HepG2 (cell line): ENCODE data around the gene C1QTNF12. TPM values are rescaled to one million over a fixed set of nuclear protein-coding genes. Genes with fewer than 3 reads are reported as not detected.

ENCODE experiments used
- ESRRA ChIP-seq: sonication (generic); formaldehyde crosslinking; IDR thresholded peaks from 2 replicates; pipeline ENCODE4 v1.5.1; 2020; ENCODE audit warnings: mild to moderate bottlenecking, low read depth, missing genetic modification reagents
- JUNB ChIP-seq: sonication (generic); formaldehyde crosslinking; IDR thresholded peaks from 2 replicates; pipeline ENCODE4 v1.8.0; 2022; ENCODE audit warnings: missing genetic modification reagents, mild to moderate bottlenecking, borderline replicate concordance
- JUND ChIP-seq: sonication (generic); formaldehyde crosslinking; IDR thresholded peaks from 2 replicates; pipeline ENCODE4 v1.8.0; 2022; ENCODE audit warnings: mild to moderate bottlenecking, missing genetic modification reagents
- NR2F1 ChIP-seq, 2 experiments: fragments of 450-650 bp in 1 of 2; formaldehyde crosslinking in 1 of 2; IDR thresholded peaks; 2 replicates each; pipeline versions ENCODE4 v1.5.0 to v1.6.1; 2016 to 2020; ENCODE audit warnings: mild to moderate bottlenecking in 1 of 2, missing compliant biosample characterization in 1 of 2, missing genetic modification reagents in 1 of 2, moderate library complexity in 1 of 2
- PAX8 ChIP-seq: sonication (generic); formaldehyde crosslinking; IDR thresholded peaks from 2 replicates; pipeline ENCODE4 v1.8.0; 2022; ENCODE audit warnings: mild to moderate bottlenecking, missing genetic modification reagents, borderline replicate concordance
- RXRB ChIP-seq: IDR thresholded peaks from 2 replicates; pipeline ENCODE4 v1.6.1; 2016; ENCODE audit warnings: borderline replicate concordance, missing genetic modification reagents, missing compliant biosample characterization
- XRCC5 ChIP-seq: fragments of 200-400 bp; formaldehyde crosslinking; optimal IDR thresholded peaks from 2 replicates; pipeline ENCODE3; 2017; ENCODE audit warnings: mild to moderate bottlenecking, low read length
- ZFP41 ChIP-seq: sonication (generic); formaldehyde crosslinking; IDR thresholded peaks from 2 replicates; pipeline ENCODE4 v1.4.0; 2020; ENCODE audit warnings: mild to moderate bottlenecking, missing genetic modification reagents, borderline replicate concordance
- ZNF12 ChIP-seq: sonication (generic); formaldehyde crosslinking; IDR thresholded peaks from 2 replicates; pipeline ENCODE4 v1.5.0; 2020; ENCODE audit warnings: missing genetic modification reagents
- ZNF224 ChIP-seq: sonication (generic); formaldehyde crosslinking; IDR thresholded peaks from 2 replicates; pipeline ENCODE4 v1.5.0; 2020; ENCODE audit warnings: mild to moderate bottlenecking, missing genetic modification reagents
- ZNF441 ChIP-seq: sonication (generic); formaldehyde crosslinking; IDR thresholded peaks from 2 replicates; pipeline ENCODE4 v1.7.0; 2021; ENCODE audit warnings: missing genetic modification reagents, borderline replicate concordance
- ZNF549 ChIP-seq: sonication (generic); formaldehyde crosslinking; IDR thresholded peaks from 2 replicates; pipeline ENCODE4 v1.5.0; 2020; ENCODE audit warnings: missing genetic modification reagents
- ZNF564 ChIP-seq: sonication (generic); formaldehyde crosslinking; IDR thresholded peaks from 2 replicates; pipeline ENCODE4 v1.8.1; 2023; ENCODE audit warnings: mild to moderate bottlenecking, missing genetic modification reagents
- ZNF768 ChIP-seq: sonication (generic); formaldehyde crosslinking; IDR thresholded peaks from 2 replicates; pipeline ENCODE4 v1.4.0; 2020; ENCODE audit warnings: missing genetic modification reagents
- ZNF883 ChIP-seq: sonication (generic); formaldehyde crosslinking; IDR thresholded peaks from 2 replicates; pipeline ENCODE4 v1.5.1; 2020; ENCODE audit warnings: mild to moderate bottlenecking, missing genetic modification reagents; ENCODE audit errors: not compliant biosample characterization
- ZSCAN29 ChIP-seq: sonication (generic); formaldehyde crosslinking; conservative IDR thresholded peaks from 2 replicates; pipeline ENCODE4 v1.4.0; 2020; ENCODE audit warnings: mild to moderate bottlenecking, missing genetic modification reagents
- polyA plus RNA-seq, 8 experiments: library from polyadenylated mRNA; depleted of rRNA in 3 of 8; stranded (reverse) in 7 of 8; unstranded in 1 of 8; fragments of >200 nt; fragmentation: Illumina TruSeq in 4 of 8; extraction: Trizol in 4 of 8; gene quantifications; 2 replicates each; pipeline versions ENCODE4 v1.2.1 to v1.2.3, GENCODE V29; 2011 to 2016; ENCODE audit warnings: low read depth in 4 of 8, missing spikeins in 1 of 8, mixed read lengths in 1 of 8; ENCODE audit not compliant: insufficient read depth in 1 of 8
- total RNA-seq, 5 experiments: library from RNA; depleted of rRNA; stranded (reverse); fragments of >200 nt; fragmentation: Illumina TruSeq; extraction: Trizol; gene quantifications; 2 replicates each; pipeline ENCODE4 v1.2.3, GENCODE V29; 2016; ENCODE audit warnings: low read depth in 1 of 5
- TF ChIP-seq, protein P1 (sequence below), 2 experiments: fragments of 450-650 bp in 1 of 2; sonication (generic) in 1 of 2; formaldehyde crosslinking; IDR thresholded peaks; 2 replicates each; pipeline versions ENCODE4 v1.5.0 to v1.8.0; 2020 to 2022; ENCODE audit warnings: mild to moderate bottlenecking in 1 of 2, missing genetic modification reagents in 1 of 2
- TF ChIP-seq, protein P2 (sequence below): sonication (generic); formaldehyde crosslinking; IDR thresholded peaks from 2 replicates; pipeline ENCODE4 v1.4.0; 2020; ENCODE audit warnings: mild to moderate bottlenecking, missing genetic modification reagents
- TF ChIP-seq, protein P3 (sequence below): sonication (generic); formaldehyde crosslinking; conservative IDR thresholded peaks from 2 replicates; pipeline ENCODE4 v1.8.1; 2023; ENCODE audit warnings: missing genetic modification reagents
- TF ChIP-seq, protein P4 (sequence below): sonication (generic); formaldehyde crosslinking; IDR thresholded peaks from 2 replicates; pipeline ENCODE4 v1.4.0; 2020; ENCODE audit warnings: missing genetic modification reagents, low read depth, mild to moderate bottlenecking, borderline replicate concordance

Gene C1QTNF12
- total and polyA plus RNA-seq, 2 of the 13 experiments (the other 11 are each of a cell fraction or from before 2014, with no cell fraction given), result 0.18 to 0.64 TPM

DNA sequence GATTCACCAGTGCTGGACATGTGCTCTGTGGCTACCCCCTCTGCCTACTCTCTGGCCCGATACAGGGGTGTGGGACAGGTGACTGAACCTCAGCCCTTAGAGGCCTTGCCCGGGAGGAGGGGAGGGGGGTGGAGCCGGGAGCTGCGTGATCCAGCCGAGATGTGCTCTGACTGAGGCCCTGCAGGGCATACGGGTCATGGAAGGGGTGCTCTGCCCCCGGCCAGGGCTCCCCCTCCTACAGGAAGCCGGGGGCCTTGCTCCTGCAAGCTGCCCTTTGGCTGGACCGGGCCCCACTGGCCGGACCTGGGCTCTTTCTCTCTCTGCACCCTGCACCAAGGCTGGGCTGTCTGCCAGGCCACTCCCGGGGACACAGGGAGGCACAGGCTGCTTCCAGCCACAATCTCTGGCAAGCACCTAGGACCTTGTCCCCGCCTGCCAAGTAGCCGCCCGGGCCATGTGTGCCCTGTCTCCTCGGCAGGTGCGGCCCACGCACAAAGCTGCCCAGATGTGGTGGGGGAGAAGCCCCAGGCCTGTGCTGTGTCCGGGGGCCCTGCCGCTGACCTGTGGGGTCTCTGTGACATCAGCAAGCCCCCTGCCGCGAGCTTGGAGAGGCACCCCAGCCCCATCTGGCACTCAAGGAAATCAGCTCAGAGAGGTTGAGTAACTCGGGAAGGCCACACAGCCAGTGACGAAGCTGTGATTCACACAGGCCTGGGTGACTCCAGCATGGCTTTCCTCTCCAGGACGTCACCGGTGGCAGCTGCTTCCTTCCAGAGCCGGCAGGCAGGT is 35.2 kb upstream of the C1QTNF12 start (continued):
- TF ChIP-seq ZNF224 (CRISPR knock-in tag) (0 out of 2 replicates have a peak, but pooled peaks have one; percentile 24), XRCC5 (peak; percentile 22), ZNF549 (no peak), ZFP41 (CRISPR knock-in tag) (no peak), ZNF12 (no peak), JUNB (CRISPR knock-in tag) (no peak), ZNF441 (CRISPR knock-in tag) (0 out of 2 replicates have a peak, but pooled peaks have one; percentile 17), ZNF768 (CRISPR knock-in tag) (peak; percentile 100), ZNF564 (CRISPR knock-in tag) (peak; percentile 81; the same call in 1 of the 2 replicates), ZSCAN29 (CRISPR knock-in tag) (peak; percentile 83), NR2F1 (CRISPR knock-in tag; IDR thresholded peaks at IDR 0.05) (peak; percentile 12 to 52; a peak in 1 of 4 replicates), RXRB (CRISPR knock-in tag) (peak; percentile 54; the same call in 1 of the 2 replicates), ZNF883 (CRISPR knock-in tag) (peak; percentile 52), JUND (CRISPR knock-in tag) (no peak; the same call in 1 of the 2 replicates), ESRRA (CRISPR knock-in tag) (peak; percentile 50; the same call in 1 of the 2 replicates), PAX8 (CRISPR knock-in tag) (no peak)
- TF ChIP-seq, protein P1, sequence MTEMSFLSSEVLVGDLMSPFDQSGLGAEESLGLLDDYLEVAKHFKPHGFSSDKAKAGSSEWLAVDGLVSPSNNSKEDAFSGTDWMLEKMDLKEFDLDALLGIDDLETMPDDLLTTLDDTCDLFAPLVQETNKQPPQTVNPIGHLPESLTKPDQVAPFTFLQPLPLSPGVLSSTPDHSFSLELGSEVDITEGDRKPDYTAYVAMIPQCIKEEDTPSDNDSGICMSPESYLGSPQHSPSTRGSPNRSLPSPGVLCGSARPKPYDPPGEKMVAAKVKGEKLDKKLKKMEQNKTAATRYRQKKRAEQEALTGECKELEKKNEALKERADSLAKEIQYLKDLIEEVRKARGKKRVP (CRISPR knock-in tag; IDR thresholded peaks at IDR 0.05), result no peak
- TF ChIP-seq, protein P2, sequence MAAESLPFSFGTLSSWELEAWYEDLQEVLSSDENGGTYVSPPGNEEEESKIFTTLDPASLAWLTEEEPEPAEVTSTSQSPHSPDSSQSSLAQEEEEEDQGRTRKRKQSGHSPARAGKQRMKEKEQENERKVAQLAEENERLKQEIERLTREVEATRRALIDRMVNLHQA (CRISPR knock-in tag), result no peak
- TF ChIP-seq, protein P3, sequence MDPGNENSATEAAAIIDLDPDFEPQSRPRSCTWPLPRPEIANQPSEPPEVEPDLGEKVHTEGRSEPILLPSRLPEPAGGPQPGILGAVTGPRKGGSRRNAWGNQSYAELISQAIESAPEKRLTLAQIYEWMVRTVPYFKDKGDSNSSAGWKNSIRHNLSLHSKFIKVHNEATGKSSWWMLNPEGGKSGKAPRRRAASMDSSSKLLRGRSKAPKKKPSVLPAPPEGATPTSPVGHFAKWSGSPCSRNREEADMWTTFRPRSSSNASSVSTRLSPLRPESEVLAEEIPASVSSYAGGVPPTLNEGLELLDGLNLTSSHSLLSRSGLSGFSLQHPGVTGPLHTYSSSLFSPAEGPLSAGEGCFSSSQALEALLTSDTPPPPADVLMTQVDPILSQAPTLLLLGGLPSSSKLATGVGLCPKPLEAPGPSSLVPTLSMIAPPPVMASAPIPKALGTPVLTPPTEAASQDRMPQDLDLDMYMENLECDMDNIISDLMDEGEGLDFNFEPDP (CRISPR knock-in tag), result 0 out of 2 replicates have a peak, but pooled peaks have one; percentile 32
- TF ChIP-seq, protein P4, sequence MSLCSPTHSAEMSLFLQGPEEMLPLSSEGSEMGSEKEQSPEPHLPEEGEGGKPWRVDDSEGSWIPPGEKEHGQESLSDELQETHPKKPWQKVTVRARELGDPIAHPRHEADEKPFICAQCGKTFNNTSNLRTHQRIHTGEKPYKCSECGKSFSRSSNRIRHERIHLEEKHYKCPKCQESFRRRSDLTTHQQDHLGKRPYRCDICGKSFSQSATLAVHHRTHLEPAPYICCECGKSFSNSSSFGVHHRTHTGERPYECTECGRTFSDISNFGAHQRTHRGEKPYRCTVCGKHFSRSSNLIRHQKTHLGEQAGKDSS, result no peak
